ENCODE measurements around the gene TP73.

DNA sequence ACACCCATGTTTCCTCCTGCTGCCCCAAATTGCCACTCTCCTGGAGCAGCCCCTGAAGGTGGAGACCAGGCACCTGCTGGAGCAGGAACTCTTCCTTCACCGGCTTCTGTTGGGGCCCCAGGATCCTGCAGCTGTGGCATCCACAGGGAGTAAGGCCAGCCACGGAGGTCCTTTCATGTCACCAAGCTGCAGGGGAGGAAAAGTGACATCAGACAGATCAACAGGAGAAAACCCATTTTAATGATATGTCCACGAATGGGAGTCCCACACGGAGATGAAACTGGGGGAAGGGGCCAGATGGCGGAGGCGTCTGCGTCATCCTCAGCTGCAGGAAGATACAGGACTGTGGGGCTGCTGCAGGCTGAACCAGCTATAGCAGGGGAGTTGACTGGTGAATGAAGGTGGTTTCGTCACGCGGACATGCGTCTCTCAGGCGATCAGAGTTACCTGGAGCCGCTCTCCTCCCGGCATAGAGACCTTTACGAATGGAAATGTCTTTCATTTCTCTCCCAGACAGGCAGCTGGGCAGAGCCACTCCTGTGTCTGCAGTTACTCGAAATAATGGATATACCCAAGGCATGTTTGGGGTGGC is 9.9 kb downstream of the TP73 start:
- TF ChIP-seq, protein P1, sequence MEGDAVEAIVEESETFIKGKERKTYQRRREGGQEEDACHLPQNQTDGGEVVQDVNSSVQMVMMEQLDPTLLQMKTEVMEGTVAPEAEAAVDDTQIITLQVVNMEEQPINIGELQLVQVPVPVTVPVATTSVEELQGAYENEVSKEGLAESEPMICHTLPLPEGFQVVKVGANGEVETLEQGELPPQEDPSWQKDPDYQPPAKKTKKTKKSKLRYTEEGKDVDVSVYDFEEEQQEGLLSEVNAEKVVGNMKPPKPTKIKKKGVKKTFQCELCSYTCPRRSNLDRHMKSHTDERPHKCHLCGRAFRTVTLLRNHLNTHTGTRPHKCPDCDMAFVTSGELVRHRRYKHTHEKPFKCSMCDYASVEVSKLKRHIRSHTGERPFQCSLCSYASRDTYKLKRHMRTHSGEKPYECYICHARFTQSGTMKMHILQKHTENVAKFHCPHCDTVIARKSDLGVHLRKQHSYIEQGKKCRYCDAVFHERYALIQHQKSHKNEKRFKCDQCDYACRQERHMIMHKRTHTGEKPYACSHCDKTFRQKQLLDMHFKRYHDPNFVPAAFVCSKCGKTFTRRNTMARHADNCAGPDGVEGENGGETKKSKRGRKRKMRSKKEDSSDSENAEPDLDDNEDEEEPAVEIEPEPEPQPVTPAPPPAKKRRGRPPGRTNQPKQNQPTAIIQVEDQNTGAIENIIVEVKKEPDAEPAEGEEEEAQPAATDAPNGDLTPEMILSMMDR (IDR thresholded peaks at IDR 0.05), result no peak
- no peak for TF ChIP-seq POLR2A (IDR thresholded peaks at IDR 0.05)
